GM21737 (cell line): ENCODE results near the gene CAMK2D.
"Not testable (repeated sequence)": the region's sequence is repeated elsewhere in the genome, so short reads cannot be mapped to it uniquely, and the experiment has no call there.

Experiments
- ATAC-seq: cut with Tn5 transposase; IDR thresholded peaks from one replicate; pipeline ENCODE4 v1.9.1; 2021; ENCODE audit warnings: mild to moderate bottlenecking, moderate library complexity; ENCODE audit not compliant: unreplicated experiment

The CAMK2D gene

DNA sequence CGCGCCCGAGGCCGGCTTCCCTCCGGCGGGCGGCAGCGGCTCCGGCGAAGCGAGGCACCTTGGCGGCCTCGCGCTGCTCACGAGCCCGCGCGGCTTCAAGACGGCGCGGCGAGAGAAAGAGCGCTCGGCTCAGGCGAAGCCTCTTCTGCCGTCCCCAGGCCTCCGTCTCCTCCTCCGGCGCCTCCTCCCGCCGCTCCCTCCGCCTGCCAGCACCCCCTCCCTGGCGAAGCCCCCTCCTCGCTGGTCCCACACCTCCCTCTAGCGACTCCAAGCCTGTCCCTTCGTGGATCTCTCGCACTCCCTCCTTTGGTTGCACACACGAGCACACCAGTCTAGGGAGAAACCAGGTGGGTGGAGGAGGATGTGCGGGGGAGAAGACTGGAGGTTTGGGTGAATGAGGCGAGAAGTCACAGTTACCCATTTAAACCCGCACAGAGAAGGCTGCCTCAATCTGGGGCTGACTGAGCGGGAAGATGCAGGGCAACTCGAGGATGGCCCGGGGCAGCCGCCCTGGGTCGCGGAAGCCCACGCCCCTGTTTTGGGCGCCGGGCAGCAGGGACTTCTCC is at the start of gene CAMK2D:
TSS of gene CAMK2D (minus strand) at position 119 of the 566 bp plus-strand sequence. CDS start 670 bp downstream, outside the sequence.
- ATAC-seq, result peak; percentile 50

DNA sequence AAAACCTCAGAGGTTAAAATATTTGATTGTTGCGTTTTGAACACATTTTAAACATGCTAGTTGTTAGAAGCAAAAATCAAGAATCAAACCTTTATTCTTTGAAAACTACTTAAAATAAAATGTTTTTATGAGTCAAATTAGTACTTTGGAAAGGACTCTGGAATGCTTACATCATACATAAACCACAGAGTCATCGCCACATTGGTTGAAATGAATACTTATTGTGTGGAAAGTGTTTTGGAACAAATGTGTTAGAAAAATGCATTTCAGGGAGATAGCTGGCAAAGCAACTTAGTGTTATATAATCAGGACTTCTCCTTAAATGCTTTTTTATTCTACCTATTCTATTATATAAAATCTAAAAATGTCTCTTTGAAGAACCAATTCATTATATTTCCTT is 49.4 kb upstream of the CAMK2D start:
- no peak for ATAC-seq

DNA sequence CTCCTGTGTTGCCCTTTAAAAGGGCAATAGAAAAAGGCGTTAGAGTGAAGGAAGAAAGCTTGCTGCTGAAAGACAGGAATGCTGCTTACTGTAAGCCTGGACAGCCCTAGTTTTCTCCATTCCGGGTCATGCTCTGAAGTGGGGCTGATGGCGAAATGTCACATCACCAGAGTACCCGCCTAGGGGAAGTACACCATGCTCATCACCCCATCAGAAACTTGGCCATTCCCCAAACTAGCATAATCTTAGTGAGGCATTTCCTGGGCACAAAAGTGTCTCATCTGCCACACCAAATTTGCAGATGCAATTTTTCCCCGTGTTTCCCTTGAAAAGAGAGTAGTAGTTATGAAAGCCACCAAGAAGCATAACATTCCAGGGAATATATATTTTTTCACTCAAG is 47.8 kb upstream of the CAMK2D start:
- ATAC-seq, result no peak

DNA sequence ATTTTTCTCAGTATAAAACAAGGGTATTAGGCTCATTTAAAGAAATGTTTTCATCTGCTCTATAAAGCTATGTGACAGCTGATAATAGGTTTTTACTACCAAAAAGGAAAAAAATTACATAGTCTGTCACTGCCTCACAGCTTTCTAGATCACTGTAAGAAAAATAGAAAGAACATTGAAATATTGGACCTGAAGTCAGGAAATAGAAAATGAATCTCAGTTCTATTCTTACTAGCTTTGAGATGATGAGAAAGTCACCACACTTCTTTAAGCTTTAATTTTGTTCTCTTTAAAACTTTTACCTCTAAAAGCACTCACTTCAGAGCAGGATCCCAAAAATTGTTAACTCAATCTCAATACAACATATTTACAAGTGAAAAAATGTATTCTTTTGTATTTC is 45.3 kb upstream of the CAMK2D start:
- ATAC-seq, result no peak

DNA sequence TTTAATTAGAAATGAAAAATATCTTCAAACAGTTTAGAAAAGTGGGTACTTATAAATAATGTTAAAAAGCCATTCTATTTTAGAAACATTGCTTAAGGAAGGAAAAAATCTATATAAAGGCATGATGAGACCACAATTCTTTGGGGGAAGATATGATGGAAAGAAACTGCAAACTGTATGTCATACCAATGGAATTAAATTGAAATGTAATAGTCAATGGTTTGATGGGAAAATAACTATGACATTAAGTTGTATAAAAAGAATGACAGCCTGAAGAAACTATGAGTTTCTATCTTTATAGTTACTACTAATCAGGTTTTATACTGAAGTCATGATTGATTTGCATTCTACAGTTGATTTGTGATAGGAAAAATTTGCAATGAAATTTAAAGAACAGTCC is 40.3 kb upstream of the CAMK2D start:
- no peak for ATAC-seq

DNA sequence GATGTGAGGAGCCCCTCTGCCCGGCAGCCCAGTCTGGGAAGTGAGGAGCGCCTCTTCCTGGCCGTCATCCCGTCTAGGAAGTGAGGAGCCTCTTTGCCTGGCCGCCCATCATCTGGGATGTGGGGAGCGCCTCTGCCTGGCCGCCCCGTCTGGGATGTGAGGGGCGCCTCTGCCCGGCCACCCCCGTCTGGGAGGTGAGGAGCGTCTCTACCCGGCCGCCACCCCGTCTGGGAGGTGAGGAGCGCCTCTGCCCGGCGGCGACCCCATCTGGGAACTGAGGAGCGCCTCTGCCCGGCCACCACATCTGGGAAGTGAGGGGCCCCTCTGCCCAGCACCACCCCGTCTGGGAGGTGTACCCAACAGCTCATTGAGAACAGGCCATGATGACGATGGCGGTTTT is 34.8 kb upstream of the CAMK2D start:
- ATAC-seq, result not testable (repeated sequence)

DNA sequence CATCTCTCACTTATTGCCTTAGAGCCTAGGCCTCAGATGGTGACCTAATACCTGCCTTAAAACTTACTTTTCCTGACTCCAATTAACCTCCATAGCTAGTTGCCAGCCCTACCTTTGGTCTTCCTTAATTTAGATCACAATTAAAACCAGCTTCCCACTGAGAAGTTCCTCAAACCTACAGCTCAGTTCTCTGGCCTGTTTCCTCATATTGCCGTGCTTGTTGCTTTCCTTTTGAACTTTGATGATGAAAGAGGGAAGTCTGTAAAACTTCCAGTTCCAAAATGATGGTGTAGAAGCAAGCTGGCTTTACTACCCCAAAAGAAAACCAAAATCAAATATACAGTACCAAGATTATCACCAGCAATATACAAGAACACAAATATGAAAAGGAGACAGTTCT is 28.9 kb upstream of the CAMK2D start:
- no peak for ATAC-seq

DNA sequence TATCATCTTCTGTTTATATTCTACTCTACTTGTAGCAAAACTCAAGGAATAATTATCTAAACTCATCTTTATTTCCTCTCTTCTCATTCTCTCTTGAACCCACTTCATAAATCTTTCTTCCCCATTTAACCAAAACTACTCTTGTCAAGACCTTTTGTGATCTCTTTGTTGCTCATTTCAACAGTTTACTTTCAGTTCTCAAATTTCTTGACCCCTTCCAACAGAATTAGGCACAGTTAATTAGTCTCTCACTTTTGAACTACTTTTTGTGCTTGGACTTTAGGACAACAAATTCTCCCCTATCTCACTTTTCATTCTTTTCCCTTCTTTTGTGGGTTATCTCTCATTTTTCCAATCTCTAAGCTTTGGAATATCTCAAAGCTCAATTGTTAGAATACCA is 27.4 kb upstream of the CAMK2D start:
- no peak for ATAC-seq

DNA sequence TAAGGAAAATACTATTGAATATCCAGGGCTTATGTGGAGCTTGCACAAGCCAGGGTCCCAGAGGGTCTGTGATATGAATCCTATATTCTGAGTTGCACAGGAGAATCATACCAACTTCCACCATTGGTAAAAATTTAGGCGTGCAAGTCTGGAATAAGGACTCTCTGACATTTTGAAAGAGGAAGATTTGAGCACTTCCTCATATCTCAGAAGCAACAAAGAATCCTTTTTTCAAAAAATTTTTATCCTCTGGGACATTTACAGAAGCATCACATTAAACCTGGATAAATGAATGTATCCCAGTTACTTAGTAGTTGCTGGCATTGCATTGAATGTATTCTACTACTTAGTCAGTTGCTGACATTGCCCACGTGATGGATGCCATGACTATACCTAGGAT is 24.2 kb upstream of the CAMK2D start:
- ATAC-seq, result no peak

DNA sequence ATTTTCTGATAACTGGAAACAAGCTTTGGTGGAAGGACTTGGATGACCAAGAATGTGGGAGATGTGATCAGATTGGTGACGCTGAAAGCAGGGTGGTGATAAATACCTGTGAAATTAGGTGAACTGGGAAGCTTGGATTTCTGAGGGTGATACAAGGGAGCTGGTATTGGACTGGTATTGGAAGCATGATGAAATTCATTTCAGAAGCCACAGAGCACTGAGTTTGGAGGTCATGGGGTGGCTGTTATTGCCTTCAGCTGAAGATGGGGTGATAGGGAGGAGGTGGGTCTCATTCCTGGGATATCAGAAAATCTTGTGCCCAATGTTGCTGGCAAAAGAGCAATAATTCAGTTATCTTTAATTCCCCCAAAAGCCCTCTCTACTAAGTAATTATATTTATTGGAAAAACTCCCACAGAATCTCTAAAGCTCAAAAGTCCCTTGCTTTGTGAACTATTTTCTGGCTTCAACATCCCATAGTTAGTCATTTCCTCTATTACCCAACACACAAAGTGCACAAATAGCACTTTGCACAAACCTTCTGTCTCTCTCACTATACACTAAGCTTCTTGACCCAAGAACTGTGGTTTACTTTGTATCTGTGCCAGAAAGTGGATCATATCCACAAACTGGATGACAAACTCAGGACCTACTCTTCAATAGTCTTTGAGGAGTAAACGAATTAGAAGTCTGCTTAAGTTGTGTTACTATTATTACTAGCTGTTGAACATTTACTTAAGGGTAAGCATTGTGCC is 23.1 kb upstream of the CAMK2D start:
- ATAC-seq, result no peak

DNA sequence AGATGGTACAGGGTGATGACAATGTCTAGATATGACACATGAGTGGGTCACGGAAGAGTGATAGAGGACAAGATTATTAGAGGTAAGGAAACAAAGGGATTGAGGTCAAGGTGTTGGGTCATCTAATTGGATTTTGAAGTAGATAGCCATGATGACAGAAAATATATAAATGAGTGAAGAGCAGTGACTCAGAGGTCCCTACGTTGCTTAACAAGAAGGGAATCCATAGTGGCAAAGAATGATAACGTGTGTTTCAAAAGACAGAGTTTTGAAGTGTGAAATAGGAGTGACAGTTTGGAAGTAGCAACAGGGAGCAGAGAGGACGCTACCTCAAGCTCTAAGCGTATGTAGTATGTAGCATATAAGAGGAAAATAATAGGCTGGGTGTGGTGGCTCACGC is 22.2 kb upstream of the CAMK2D start:
- no peak for ATAC-seq

DNA sequence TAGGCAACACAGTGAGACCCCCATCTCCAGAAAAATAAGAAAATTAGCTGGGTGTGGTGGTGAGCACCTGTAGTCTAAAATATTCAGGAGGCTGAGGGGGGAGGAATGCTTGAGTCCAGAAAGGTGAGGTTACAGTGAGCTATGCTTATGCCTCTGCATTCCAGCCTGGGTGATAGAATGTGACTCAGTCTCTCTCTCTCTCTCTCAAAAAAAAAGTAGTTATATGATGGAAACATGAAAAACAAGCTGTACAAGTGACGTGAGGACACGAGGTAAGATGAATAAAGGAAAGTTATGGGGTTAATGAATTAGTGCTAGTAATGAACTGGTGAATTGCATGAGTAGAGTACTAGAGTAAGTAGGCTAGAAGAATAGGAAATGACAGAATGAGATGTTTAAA is 21.8 kb upstream of the CAMK2D start:
- no peak for ATAC-seq

DNA sequence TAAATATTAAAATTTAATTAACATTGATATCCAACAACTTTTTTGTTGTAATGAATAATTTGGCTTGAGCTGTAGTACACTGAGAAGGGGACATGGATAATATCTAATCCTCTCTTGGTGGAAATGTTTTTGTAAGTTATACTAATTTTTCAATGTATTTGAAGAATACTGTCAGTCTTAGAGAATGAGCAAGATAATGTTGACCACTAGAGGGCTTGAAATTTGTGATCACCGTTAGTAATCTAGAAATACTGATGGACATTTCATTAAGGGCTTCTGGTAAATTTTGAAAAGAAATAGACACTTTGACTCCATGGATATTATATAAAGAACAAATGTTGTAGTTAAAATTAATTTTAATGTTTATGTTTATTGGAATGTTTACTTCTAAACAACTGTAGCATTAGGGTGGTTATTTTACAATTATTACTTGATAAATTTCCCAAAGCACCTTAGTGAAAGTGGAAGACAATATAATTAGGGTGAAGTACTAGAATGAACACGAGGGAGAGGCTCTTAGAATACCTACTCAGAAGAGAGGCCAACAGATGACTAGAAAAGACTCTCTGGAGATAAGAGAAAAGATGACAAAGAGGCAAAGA is 20.0 kb upstream of the CAMK2D start:
- ATAC-seq, result no peak

DNA sequence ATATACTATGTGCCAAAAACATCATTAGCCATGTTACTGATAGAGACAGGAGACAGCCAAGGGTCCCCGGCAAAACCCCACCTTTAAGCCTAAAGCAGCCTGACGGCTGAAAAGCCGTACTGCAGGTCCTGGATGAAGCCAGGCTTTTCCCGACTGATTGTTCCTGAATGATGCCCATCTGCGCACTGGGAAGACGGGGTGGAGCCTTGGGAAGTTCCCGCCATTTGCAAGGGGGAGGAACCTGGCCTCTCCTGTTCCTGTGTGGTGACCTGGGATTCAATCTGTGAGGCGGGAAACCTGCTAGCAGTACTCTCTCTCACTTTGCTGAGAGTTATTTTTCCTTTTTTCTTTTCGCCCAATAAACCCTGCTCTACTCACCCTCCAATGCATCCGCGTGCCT is 15.1 kb upstream of the CAMK2D start:
- no peak for ATAC-seq

DNA sequence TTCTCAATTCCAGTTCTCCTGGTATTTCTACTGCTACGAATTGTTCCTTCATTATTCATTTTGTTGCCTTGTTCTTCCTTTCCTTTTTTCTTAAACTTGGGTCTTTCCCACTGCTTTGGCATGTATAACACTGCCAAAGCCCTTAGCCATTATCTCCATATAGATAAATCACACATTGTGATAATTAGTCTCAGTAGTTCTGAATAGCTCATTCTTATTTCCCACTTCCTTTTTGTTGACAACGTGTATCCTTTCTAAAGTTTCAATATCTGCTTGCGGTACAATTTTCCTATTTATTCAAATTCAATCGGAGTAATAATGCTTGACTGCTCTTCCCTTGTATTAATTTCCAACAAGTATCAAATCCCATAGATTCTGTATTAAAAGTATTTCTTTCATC is 14.5 kb upstream of the CAMK2D start:
- no peak for ATAC-seq

DNA sequence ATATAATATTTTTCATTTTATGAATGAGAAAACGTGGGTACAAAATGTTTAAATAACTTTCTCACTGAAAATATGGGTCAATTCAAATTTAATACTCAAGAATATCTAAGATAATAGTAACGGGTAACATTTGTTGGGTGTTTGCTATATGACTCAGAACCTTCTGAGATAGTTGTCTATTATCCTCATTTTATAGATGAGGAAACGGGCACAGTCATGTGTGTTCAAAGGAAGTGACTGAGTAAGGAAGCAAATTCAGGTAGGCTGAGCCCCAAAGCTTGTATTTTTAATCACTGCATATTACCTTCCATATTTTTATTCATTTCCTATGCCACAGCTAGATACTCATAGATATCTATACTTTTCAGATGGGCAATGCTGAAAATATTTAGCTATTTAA is 12.2 kb upstream of the CAMK2D start:
- ATAC-seq, result no peak

DNA sequence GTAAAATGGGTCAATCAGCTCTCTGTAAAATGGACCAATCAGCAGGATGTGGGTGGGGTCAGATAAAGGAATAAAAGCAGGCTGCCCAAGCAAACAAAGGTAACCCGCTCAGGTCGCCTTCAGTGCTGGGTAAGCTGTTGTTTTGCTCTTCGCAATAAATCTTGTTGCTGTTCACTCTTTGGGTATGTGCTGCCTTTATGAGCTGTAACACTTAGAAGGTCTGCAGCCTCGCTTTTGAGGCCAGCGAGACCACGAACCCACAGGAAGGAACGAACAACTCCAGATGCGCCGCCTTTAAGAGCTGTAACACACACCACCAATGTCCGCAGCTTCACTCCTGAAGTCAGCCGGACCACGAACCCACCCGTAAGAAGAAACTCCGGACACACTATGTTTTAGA is 11.5 kb upstream of the CAMK2D start:
- ATAC-seq, result no peak

DNA sequence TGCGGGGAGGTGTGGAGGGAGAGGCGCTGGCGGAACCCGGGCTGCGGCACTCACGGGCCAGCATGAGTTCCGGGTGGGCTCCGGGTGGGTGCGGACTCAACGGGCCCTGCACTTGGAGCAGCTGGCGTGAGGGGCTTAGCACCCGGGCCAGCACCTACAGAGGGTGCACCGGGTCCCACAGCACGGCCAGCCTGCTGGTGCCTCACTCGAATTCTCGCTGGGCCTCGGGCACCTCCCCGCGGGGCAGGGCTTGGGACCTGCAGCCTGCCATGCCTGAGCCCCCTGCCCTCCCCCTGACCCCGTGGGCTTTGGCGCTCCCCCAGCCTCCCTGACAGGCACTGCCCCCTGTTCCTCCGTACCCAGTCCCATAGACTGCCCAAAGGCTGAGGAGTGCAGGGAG is 10.8 kb upstream of the CAMK2D start:
- ATAC-seq, result no peak

DNA sequence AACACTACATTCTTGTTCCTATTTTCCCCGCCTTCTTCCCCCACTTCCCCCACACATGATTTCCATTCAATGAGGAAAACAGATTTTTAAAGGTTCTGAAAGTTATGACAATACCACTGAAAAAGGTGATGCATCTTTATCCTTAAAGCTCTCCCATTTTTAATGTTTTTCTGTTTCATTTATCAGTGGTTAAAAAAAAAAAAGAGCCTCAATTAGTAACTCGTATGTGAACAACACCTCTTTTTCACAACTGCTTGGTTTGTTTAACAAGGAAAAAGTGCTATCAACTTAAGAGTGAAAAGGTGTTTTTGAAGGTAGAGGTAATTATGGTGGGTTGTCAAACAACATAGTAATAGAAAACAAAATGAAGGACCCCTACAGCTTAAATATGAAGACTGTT is 8.2 kb upstream of the CAMK2D start:
- no peak for ATAC-seq

DNA sequence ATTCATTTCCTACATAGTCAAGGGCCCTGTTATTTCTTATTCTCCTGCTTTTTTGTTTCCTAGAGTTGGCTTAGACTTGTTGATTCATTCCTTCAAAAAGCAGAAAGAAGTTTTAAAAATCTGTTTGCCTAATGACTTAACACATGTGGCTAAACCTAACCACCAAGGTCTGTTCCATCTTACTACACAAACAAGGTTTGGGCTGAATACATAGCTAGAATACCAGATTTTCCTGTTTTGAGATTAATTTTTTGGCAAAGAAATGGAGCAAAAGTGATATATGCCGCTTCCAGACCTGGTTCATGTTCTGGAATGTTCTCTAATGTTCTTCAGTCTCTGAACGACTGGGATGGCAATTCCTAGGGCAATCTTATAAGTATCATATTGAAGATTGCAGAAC is 7.4 kb upstream of the CAMK2D start:
- ATAC-seq, result no peak

DNA sequence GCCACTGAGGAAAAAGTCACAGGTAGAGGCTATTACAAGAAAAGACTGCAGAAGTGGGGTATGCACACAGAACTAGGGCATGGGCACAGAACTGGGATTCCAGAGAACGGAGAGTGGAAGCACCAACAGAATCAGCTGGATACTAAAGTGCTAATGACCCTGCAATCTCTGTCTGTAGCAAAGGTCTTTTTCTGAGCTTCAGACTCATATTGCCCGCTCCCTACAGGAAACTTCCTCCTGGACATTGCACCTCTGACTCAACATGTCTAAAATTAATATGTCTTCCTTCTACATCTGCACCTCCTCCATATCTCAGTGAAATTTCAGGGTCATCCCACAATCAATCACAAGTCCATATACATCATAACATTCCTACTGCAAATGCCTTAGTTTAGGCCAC is 5.3 kb upstream of the CAMK2D start:
- ATAC-seq, result no peak

DNA sequence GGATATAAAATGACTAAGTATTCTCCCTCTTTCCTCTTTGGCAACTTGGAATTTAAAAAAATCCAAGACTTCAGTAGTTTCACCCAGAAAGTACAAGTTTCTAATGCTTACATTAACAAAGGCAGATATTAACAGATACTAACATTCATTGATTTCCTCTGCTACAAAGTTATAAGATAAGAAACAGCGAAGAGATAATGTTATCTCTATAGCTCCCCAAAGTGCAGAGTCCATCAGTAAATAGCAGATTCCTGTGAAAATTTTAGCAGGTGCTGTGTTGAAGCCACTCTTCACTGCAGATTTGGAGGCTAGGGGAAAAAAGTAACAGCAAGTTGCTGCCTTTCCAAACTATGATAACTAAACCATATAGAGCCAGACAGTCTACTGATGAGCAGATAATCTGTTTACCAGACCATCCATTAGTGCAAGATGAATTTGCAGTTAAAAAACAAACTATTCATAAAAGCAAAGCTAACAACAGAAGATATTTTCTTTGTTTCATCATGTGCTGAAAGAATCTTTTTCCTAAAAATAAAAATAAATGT is 3.3 kb upstream of the CAMK2D start:
- ATAC-seq, result no peak
